Activated T-helper 2 cell treated with anti-CD3 and anti-CD28 coated beads, Interferon-gamma antibody, Interleukin-2, Interleukin-4, amounts not matched to agents 10 μg/mL and 5 μg/mL and 100 μg/mL, durations not matched to agents 14 hours and 24 hours and 36 hours (primary cell): ENCODE measurements around the gene NXPE3. TPM values are rescaled to one million over a fixed set of nuclear protein-coding genes. Genes with fewer than 3 reads are reported as not detected.
A peak's percentile ranks its signal among the peaks of the same experiment; 100 is the strongest.

ENCODE experiments used
- DNase-seq: peaks from one replicate; pipeline ENCODE4 v3.0.0; 2021; ENCODE audit warnings: low spot score
- H3K27ac Mint-ChIP-seq: one replicate; pipeline ENCODE4 v1.8.0; 2021; ENCODE audit warnings: mixed read lengths
- H3K27me3 Mint-ChIP-seq: one replicate; pipeline ENCODE4 v1.8.0; 2021; ENCODE audit warnings: low read depth, mixed read lengths
- H3K36me3 Mint-ChIP-seq: one replicate; pipeline ENCODE4 v1.8.0; 2021; ENCODE audit warnings: low read depth, mixed read lengths
- H3K4me1 Mint-ChIP-seq: one replicate; pipeline ENCODE4 v1.8.0; 2021; ENCODE audit warnings: low read depth, mixed read lengths
- H3K4me3 Mint-ChIP-seq: one replicate; pipeline ENCODE4 v1.8.0; 2021; ENCODE audit warnings: low read depth, mild to moderate bottlenecking, moderate library complexity, mixed read lengths
- H3K9me3 Mint-ChIP-seq: one replicate; pipeline ENCODE4 v1.8.0; 2021; ENCODE audit warnings: mixed read lengths
- intact Hi-C: fragments of 100-400 bp; cut with micrococcal nuclease; formaldehyde crosslinking; loops from one replicate; pipeline ENCODE4 v1.15.1; 2023
- total RNA-seq: library from RNA; stranded (reverse); gene quantifications from 2 replicates; pipeline ENCODE4 v1.2.3, GENCODE V29; 2022

NXPE3 gene
- total RNA-seq, 1 donor from 2014 or later: 18.1 TPM

DNA sequence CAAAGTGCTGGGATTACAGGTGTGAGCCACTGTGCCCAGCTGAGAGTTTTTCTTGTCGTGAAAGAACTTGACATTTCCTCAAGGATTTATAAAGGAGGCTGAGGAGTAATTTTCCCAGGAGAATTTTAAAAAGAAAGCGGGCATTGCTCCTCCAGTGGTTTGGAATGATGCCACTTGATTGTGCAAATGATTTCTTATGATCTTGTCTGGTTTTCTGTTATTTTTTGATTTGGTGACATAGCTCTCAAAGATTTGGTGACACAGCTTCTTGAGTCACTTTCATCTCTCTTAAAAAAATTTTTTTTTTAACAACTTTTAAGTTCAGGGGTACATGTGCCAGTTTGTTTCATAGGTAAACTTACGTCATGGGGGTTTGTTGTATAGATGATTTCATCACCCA, 45.7 kb downstream of the NXPE3 start:
- Mint-ChIP-seq H3K27me3 (no peaks in the 10 kb centered on the region), H3K27ac (peak overlapping the region; percentile 28), H3K4me3 (no peak overlapping the region), H3K36me3 (peaks cover 58% of the 10 kb centered on the region), H3K9me3 (no peaks in the 10 kb centered on the region), H3K4me1 (peaks cover 39% of the 10 kb centered on the region)
- DNase-seq: no peak
- intact Hi-C loops: loop anchor here (5.0 kb wide), 1 partner anchor 38 kb away; no protein-coding TSS in a partner anchor

DNA sequence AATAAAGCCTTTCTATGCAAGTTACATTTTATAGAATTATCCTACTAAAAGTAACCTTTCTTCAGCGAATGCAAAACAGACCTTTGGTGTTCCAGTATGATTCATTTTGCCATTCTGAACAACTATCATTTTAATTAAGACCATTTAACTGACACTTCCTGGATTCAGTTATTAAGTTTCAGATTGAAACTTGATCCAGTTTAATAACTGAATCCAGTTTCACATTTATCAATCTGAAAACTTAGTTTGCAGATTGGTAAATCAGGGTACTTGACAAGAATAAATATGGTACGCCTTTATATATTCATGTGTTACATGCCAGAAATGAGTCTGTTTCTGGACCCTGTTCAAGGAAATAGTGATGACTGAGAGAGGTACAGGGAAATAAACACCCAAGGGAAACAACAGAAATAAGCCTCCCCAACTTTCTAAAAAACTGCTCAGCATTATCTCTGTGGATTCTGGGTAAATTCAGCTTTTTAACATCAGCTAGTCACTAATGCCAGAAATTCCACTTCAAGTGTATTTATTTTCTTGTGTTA, 47.0 kb downstream of the NXPE3 start:
- peaks cover 62% of the 10 kb centered on the region for H3K36me3 Mint-ChIP-seq
- peaks cover 48% of the 10 kb centered on the region for H3K4me1 Mint-ChIP-seq
- peak overlapping the region; percentile 73 for H3K4me3 Mint-ChIP-seq
- H3K9me3 Mint-ChIP-seq: no peaks in the 10 kb centered on the region
- H3K27ac Mint-ChIP-seq: peak overlapping the region; percentile 99
- DNase-seq: no peak
- intact Hi-C loops: loop anchor here (2.0 to 5.0 kb wide), 2 partner anchors 36 to 337 kb away; no protein-coding TSS in a partner anchor
- H3K27me3 Mint-ChIP-seq: no peaks in the 10 kb centered on the region

DNA sequence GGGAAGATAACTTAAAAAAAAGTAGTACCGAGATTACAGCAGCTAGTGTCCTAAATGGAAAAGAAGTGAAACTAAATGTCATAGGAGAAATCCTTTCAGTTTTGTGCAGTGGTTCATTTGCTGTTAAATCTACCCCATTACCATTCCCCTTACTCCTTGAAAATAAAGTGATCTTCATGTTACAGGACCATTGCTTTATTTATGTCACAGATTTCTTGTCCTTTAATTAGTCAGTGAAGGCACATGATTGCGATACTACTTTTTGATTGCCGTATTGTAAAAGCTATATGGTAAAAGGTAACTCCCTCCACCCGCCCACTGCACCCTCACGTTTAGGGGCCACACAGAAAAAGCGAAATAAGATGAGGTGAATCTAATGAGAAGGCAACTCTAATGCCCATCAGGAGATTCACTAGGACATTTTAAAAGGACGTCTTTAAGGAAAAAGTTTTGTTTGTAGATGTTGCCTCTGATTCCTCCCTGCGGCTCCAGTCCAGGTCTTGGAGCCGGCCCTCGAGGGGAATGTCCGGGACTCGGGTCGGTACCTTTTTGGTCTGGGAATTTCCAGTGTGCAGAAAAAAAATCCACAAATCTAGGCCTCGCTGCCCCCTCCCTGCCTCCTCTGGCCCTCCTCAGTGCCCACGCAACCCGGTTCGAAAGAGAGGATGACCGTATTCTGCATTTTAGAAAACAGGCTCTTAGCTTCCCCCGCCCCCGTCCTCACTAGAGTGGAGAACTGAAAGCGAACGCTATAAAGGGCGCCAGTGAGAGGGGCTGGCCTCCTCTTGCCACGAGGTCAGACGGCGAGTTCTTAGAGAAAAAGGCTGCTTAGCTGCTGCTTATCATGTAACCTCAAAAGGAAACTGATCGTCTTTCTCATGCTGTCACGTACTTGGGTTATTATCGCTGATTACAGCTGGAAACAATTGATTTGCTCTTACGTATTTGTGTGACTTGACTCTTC, 48.5 kb downstream of the NXPE3 start:
- DNase-seq: peak; percentile 77
- Mint-ChIP-seq H3K9me3 (no peaks in the 10 kb centered on the region), H3K36me3 (peaks cover 64% of the 10 kb centered on the region), H3K4me3 (peak overlapping the region; percentile 93), H3K4me1 (peaks cover 55% of the 10 kb centered on the region), H3K27me3 (no peaks in the 10 kb centered on the region), H3K27ac (peak overlapping the region; percentile 98)
- intact Hi-C loops: loop anchor here (1.0 to 5.0 kb wide), 8 partner anchors 13 to 335 kb away; no protein-coding TSS in a partner anchor

DNA sequence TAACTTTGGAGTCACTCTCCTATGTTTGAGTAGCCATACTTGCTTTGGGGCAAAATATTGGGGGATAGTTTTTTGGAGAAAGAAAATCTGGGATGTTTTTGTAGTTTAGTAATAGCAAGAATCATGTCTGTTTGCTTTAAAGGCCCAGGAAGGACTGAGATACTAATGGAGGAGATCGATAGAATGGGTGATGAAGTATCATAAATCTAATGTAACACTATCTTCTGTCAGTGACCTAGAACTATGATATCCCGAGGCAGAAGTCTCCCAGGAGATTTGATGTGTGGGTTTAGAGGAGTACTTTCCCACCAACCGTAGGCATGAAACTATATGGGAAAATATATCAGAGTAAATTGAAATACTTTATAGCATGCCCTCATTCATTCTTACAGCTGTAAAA, 49.3 kb downstream of the NXPE3 start:
- peak overlapping the region; percentile 93 for H3K4me3 Mint-ChIP-seq
- no peaks in the 10 kb centered on the region for H3K27me3 Mint-ChIP-seq
- H3K36me3 Mint-ChIP-seq: peaks cover 67% of the 10 kb centered on the region
- DNase-seq: no peak
- H3K9me3 Mint-ChIP-seq: no peaks in the 10 kb centered on the region
- intact Hi-C loops: loop anchor here (5.0 kb wide), 1 partner anchor 34 kb away; no protein-coding TSS in a partner anchor
- peak overlapping the region; percentile 98 for H3K27ac Mint-ChIP-seq
- peaks cover 63% of the 10 kb centered on the region for H3K4me1 Mint-ChIP-seq

DNA sequence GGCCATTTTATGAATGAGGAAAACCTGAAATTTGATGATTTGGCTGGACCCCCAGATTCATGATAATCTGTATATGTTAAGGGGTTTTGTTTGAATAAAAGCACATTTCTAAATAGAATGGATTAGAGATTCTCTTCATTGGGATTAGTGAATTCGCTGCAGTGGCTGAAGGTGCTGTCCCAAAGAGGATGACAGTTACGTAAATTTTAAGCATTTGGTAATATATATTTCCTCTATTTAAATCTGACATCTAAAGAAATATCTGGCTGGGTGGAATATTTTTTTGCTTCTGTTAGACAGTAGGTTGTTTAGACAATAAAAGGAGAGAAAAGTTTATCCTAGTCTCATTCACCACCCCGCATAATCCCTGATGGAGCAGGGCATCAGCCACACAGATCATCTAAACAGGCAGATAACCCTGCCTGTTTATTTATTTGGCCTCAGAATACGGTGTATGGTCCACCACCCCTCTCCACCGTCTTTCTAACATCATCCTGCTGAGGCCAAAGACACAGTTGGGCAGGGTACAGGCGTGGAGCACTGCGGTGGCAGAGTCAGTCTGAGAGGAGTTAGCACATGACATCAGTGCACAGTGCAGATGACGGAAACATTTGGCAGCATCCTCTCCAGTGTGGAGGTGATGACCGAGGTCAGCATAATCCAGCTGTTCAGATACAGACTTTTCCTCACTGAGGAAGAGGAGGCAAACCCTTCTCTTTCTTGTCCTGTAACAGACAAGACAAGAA, 49.9 kb downstream of the NXPE3 start:
- Mint-ChIP-seq H3K4me1 (peaks cover 69% of the 10 kb centered on the region), H3K36me3 (peaks cover 69% of the 10 kb centered on the region), H3K9me3 (no peaks in the 10 kb centered on the region), H3K4me3 (peak overlapping the region; percentile 93), H3K27me3 (no peaks in the 10 kb centered on the region), H3K27ac (peak overlapping the region; percentile 98)
- DNase-seq: peak; percentile 31
- intact Hi-C loops: loop anchor here (5.0 kb wide), 1 partner anchor 33 kb away; no protein-coding TSS in a partner anchor

DNA sequence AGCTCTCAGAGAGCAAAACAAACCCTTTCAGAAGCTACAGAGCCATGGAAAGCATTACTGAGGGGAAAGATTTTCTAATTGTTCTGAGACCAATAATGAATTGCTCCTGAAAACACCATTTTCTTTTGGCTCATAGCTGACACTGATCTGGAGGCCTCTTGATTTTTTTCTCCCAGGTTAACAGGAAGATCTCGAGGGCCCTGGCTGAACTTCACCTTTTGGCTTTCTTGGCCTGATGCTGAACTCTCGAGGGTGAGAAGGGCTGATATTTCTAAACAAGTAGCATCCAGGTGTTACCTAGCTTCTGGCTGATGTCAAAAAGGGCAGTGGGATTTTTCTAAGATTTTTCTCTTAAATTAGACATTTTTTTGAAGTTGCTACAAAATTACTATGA, 50.4 kb downstream of the NXPE3 start:
- Mint-ChIP-seq H3K27me3 (no peaks in the 10 kb centered on the region), H3K36me3 (peaks cover 71% of the 10 kb centered on the region), H3K4me3 (peak overlapping the region; percentile 93), H3K9me3 (no peaks in the 10 kb centered on the region), H3K4me1 (peaks cover 73% of the 10 kb centered on the region), H3K27ac (peak overlapping the region; percentile 98)
- no peak for DNase-seq
- intact Hi-C loops: loop anchor here (5.0 kb wide), 1 partner anchor 33 kb away; no protein-coding TSS in a partner anchor

DNA sequence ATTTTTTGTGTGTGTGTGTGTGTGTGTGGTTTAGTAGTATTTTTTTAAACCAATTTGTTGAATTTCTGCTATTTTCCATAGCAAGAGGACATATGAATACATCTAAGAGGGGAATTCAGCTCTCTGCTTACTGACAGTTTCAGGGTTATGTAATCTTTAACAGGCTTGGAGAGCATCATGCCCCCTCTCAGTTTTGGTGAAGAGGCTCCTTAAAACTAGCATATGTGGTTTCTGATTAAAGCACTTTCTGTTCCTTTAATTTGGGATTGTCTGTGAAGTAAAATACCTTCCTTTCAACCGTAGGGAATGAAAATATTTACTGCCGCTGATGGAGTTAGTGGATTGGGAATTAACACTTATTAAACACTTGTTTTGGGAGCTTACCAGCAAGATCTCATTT, 50.9 kb downstream of the NXPE3 start:
- H3K36me3 Mint-ChIP-seq: peaks cover 73% of the 10 kb centered on the region
- no peaks in the 10 kb centered on the region for H3K9me3 Mint-ChIP-seq
- H3K27me3 Mint-ChIP-seq: no peaks in the 10 kb centered on the region
- H3K4me3 Mint-ChIP-seq: peak overlapping the region; percentile 93
- DNase-seq: no peak
- H3K4me1 Mint-ChIP-seq: peaks cover 74% of the 10 kb centered on the region
- intact Hi-C loops: loop anchor here (5.0 kb wide), 1 partner anchor 32 kb away; no protein-coding TSS in a partner anchor
- peak overlapping the region; percentile 98 for H3K27ac Mint-ChIP-seq

DNA sequence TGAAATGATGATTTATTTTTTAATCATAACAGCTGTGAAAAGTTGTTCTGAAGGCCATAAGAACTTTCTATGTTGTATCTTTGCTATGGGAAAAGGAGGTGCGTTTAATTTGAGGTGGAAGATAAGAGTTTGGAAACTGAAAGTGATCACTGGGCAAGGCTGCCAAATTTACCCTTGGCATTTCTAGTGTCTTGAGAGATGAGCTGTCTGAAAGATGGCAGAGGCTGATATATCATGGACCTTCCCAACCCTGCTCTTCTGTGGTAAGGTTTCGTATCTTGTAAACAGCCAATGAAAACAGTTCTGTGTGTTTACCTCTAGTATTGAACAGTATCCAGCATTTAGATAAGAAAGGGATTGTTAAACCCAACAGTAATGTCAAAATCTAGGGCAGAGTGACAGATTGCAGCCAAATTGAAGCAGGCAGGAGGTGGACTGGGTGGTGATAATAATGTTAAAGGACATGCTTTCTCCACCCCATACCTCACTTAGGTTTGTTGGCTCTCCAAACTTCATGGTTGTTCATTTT, 54.5 kb downstream of the NXPE3 start:
- Mint-ChIP-seq H3K4me3 (peak overlapping the region; percentile 41), H3K27ac (peak overlapping the region; percentile 60), H3K27me3 (no peaks in the 10 kb centered on the region), H3K36me3 (peaks cover 83% of the 10 kb centered on the region), H3K4me1 (peaks cover 76% of the 10 kb centered on the region), H3K9me3 (no peaks in the 10 kb centered on the region)
- DNase-seq: no peak
- intact Hi-C loops: no loop called here

DNA sequence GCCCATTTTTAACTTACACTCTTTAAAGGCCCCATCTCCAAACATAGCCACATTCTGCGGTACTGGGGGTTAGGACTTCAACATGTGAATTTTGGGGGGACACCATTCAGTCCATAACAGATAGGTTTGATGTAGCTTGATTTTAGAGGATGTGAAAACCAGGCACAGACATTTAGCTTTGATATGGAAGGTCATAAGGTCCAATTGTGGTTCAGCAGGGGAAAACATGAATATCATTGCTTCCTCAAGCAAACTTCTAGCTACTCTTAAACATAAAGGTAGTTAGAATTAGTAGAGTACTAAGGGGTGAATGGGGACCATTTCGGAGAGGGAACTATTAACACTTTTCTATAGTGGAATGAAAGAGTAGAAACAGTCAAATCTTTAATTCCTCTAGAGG, 56.7 kb downstream of the NXPE3 start:
- intact Hi-C loops: loop anchor here (1.0 kb wide), 1 partner anchor 13 kb away; no protein-coding TSS in a partner anchor
- Mint-ChIP-seq H3K36me3 (peaks cover 75% of the 10 kb centered on the region), H3K27me3 (no peaks in the 10 kb centered on the region), H3K9me3 (no peaks in the 10 kb centered on the region), H3K4me3 (no peak overlapping the region), H3K27ac (no peak overlapping the region), H3K4me1 (peaks cover 63% of the 10 kb centered on the region)
- no peak for DNase-seq

DNA sequence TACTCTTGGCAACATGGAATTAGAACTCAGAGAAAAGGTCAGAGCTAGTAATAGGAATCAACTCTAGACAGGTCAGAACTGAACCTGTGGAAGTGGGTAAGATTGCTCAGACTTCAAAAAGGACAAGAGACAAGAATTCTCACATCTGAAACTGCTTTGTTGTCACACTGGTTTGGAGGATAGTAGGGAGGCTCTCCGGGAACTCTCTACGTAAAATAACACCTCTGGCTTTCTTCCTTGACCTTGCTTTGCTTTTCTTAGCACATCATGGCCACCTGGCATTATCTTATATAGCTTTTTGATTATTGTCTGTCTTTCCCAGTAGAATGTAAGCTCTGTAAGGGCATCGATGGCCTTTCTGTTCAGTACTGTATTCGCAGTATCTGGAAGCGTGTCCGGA, 57.1 kb downstream of the NXPE3 start:
- Mint-ChIP-seq H3K9me3 (no peaks in the 10 kb centered on the region), H3K27ac (no peak overlapping the region), H3K4me3 (no peak overlapping the region), H3K4me1 (peaks cover 63% of the 10 kb centered on the region), H3K36me3 (peaks cover 75% of the 10 kb centered on the region), H3K27me3 (no peaks in the 10 kb centered on the region)
- intact Hi-C loops: loop anchor here (1.0 kb wide), 1 partner anchor 12 kb away; no protein-coding TSS in a partner anchor
- DNase-seq: no peak

DNA sequence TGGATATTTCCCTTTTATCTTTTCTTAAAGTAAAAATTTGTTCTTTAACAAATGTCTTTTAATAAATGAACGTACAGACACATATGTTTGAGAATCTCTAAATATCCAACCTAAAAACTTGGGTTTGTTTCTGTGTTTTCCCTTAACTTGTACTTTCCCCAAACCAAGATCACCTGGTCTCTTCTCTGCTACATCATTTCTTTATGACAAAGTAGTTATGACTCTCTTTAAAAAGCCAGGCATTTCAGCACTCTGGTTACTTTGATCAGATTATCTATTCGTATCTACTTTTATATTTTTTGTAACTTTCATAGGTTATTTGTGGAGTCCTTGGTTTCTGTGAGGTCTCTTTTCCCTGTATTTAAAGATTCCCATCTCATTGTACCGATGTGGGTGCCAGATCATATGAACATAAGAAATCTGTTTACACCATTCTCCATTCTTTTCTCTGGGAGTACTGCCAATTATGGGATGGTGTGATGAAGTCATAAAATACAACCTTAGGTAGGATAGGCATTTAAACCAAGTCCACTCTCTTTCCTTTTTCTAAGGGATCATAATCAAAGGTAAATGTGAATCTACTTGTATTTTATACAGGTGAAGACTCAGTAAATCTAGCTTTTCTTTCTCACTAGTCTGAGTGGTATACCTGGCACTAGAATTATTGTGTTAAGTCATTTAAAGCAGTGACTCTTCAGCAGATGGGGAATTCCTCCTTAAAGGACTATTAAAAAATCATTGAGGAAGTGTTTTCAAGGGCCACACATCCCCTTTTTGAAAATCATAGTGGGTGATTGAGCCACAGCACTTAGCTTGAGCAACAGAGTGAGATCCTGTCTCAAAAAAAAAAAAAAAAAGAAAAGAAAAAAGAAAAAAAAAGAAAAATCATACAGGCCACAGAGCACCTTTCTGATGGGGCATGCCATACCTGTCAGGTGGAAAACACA, 57.9 kb downstream of the NXPE3 start:
- Mint-ChIP-seq H3K4me1 (peaks cover 58% of the 10 kb centered on the region), H3K27ac (no peak overlapping the region), H3K9me3 (no peaks in the 10 kb centered on the region), H3K27me3 (no peaks in the 10 kb centered on the region), H3K36me3 (peaks cover 74% of the 10 kb centered on the region), H3K4me3 (no peak overlapping the region)
- intact Hi-C loops: loop anchor here (1.0 kb wide), 1 partner anchor 11 kb away; no protein-coding TSS in a partner anchor
- no peak for DNase-seq
